HepG2 (cell line): ENCODE data around the gene TACC3. TPM values are rescaled to one million over a fixed set of nuclear protein-coding genes. Genes with fewer than 3 reads are reported as not detected.

Experiments
- ARID2 ChIP-seq: sonication (generic); formaldehyde crosslinking; IDR thresholded peaks from 2 replicates; pipeline ENCODE4 v1.8.1; 2022; ENCODE audit warnings: mild to moderate bottlenecking, missing genetic modification reagents, borderline replicate concordance
- EEA1 ChIP-seq: sonication (generic); formaldehyde crosslinking; IDR thresholded peaks from 2 replicates; pipeline ENCODE4 v1.5.1; 2020; ENCODE audit warnings: mild to moderate bottlenecking, missing genetic modification reagents, borderline replicate concordance
- ETV5 ChIP-seq: IDR thresholded peaks from 2 replicates; pipeline ENCODE4 v1.6.1; 2018; ENCODE audit warnings: missing biosample characterization, missing genetic modification reagents, inconsistent platforms, borderline replicate concordance
- HMG20A ChIP-seq: IDR thresholded peaks from 2 replicates; pipeline ENCODE4 v1.6.1; 2016; ENCODE audit warnings: borderline replicate concordance
- JARID2 ChIP-seq: sonication (generic); formaldehyde crosslinking; IDR thresholded peaks from 2 replicates; pipeline ENCODE4 v1.8.1; 2023; ENCODE audit warnings: missing genetic modification reagents, inconsistent platforms; ENCODE audit not compliant: insufficient replicate concordance
- KAT7 ChIP-seq: IDR thresholded peaks from 2 replicates; pipeline ENCODE4 v1.6.1; 2018; ENCODE audit warnings: borderline replicate concordance, missing compliant biosample characterization
- PCBP2 ChIP-seq: fragments of 200-400 bp; formaldehyde crosslinking; optimal IDR thresholded peaks from 2 replicates; pipeline ENCODE3; 2018; ENCODE audit warnings: low read length, low read depth; ENCODE audit not compliant: poor library complexity, severe bottlenecking
- SIN3B ChIP-seq: fragments of 150-350 bp; IDR thresholded peaks from 2 replicates; pipeline ENCODE4 v1.6.1; 2014; ENCODE audit warnings: low read length
- SIX4 ChIP-seq: sonication (generic); formaldehyde crosslinking; IDR thresholded peaks from 2 replicates; pipeline ENCODE4 v1.4.0; 2020; ENCODE audit warnings: missing genetic modification reagents
- SMAD3 ChIP-seq: sonication (generic); formaldehyde crosslinking; IDR thresholded peaks from 2 replicates; pipeline ENCODE4 v1.4.0; 2020; ENCODE audit warnings: missing genetic modification reagents
- SOX5 ChIP-seq: IDR thresholded peaks from 2 replicates; pipeline ENCODE4 v1.6.1; 2016; ENCODE audit warnings: borderline replicate concordance
- ZNF10 ChIP-seq: sonication (generic); formaldehyde crosslinking; IDR thresholded peaks from 2 replicates; pipeline ENCODE4 v1.4.0; 2020; ENCODE audit warnings: mild to moderate bottlenecking, low read depth, missing genetic modification reagents, borderline replicate concordance
- ZNF136 ChIP-seq: sonication (generic); formaldehyde crosslinking; IDR thresholded peaks from 2 replicates; pipeline ENCODE4 v1.8.1; 2022; ENCODE audit warnings: low read depth, mild to moderate bottlenecking, moderate library complexity, missing genetic modification reagents
- ZNF24 ChIP-seq: fragments of 450-650 bp; IDR thresholded peaks from 2 replicates; pipeline ENCODE4 v1.6.1; 2017; ENCODE audit warnings: antibody characterized with exemption, mild to moderate bottlenecking
- ZNF549 ChIP-seq: sonication (generic); formaldehyde crosslinking; IDR thresholded peaks from 2 replicates; pipeline ENCODE4 v1.5.0; 2020; ENCODE audit warnings: missing genetic modification reagents
- ZNF567 ChIP-seq: sonication (generic); formaldehyde crosslinking; IDR thresholded peaks from 2 replicates; pipeline ENCODE4 v1.8.1; 2023; ENCODE audit warnings: mild to moderate bottlenecking, missing genetic modification reagents, borderline replicate concordance
- ZNF737 ChIP-seq: sonication (generic); formaldehyde crosslinking; IDR thresholded peaks from 2 replicates; pipeline ENCODE4 v1.5.0; 2020; ENCODE audit warnings: missing genetic modification reagents, mild to moderate bottlenecking, borderline replicate concordance
- ZNF878 ChIP-seq: sonication (generic); formaldehyde crosslinking; IDR thresholded peaks from 2 replicates; pipeline ENCODE4 v1.8.1; 2023; ENCODE audit warnings: mild to moderate bottlenecking, missing genetic modification reagents, moderate library complexity
- polyA plus RNA-seq, 8 experiments: library from polyadenylated mRNA; depleted of rRNA in 3 of 8; stranded (reverse) in 7 of 8; unstranded in 1 of 8; fragments of >200 nt; fragmentation: Illumina TruSeq in 4 of 8; extraction: Trizol in 4 of 8; gene quantifications; 2 replicates each; pipeline versions ENCODE4 v1.2.1 to v1.2.3, GENCODE V29; 2011 to 2016; ENCODE audit warnings: low read depth in 4 of 8, missing spikeins in 1 of 8, mixed read lengths in 1 of 8; ENCODE audit not compliant: insufficient read depth in 1 of 8
- total RNA-seq, 5 experiments: library from RNA; depleted of rRNA; stranded (reverse); fragments of >200 nt; fragmentation: Illumina TruSeq; extraction: Trizol; gene quantifications; 2 replicates each; pipeline ENCODE4 v1.2.3, GENCODE V29; 2016; ENCODE audit warnings: low read depth in 1 of 5
- TF ChIP-seq, protein P1 (sequence below): sonication (generic); formaldehyde crosslinking; IDR thresholded peaks from 2 replicates; pipeline ENCODE4 v1.4.0; 2020; ENCODE audit warnings: missing genetic modification reagents, borderline replicate concordance
- TF ChIP-seq, protein P2 (sequence below): sonication (generic); formaldehyde crosslinking; IDR thresholded peaks from 2 replicates; pipeline ENCODE4 v1.4.0; 2020; ENCODE audit warnings: mild to moderate bottlenecking, missing genetic modification reagents
- TF ChIP-seq, protein P3 (sequence below): sonication (generic); formaldehyde crosslinking; IDR thresholded peaks from 2 replicates; pipeline ENCODE4 v1.8.1; 2023; ENCODE audit warnings: mild to moderate bottlenecking, moderate library complexity, missing genetic modification reagents
- TF ChIP-seq, protein P4 (sequence below): sonication (generic); formaldehyde crosslinking; IDR thresholded peaks from 2 replicates; pipeline ENCODE4 v1.4.0; 2020; ENCODE audit warnings: missing genetic modification reagents, borderline replicate concordance

Gene TACC3
- total and polyA plus RNA-seq, 2 of the 13 experiments (the other 11 are each of a cell fraction or from before 2014, with no cell fraction given), result 20.3 to 21.2 TPM

DNA sequence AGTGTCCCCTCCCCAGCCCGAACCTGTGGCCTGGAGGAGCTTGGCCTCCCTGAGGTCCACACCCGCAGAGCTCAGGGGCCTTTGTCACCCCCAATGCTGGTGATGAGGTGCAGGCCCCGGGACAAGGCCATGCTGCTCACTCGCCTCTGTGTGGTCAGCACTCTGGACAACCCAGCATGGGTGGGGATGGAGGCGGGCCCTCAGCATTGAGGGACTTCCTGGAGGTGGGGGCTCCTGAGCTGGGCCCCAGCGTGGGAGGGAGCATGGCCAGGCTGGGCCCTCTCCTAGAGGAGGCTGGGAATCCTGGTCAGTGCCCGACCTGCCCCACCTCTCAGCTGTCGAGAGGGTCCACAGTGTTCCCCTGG lies 30.6 kb downstream of the TACC3 start (continued):
- TF ChIP-seq, protein P1, sequence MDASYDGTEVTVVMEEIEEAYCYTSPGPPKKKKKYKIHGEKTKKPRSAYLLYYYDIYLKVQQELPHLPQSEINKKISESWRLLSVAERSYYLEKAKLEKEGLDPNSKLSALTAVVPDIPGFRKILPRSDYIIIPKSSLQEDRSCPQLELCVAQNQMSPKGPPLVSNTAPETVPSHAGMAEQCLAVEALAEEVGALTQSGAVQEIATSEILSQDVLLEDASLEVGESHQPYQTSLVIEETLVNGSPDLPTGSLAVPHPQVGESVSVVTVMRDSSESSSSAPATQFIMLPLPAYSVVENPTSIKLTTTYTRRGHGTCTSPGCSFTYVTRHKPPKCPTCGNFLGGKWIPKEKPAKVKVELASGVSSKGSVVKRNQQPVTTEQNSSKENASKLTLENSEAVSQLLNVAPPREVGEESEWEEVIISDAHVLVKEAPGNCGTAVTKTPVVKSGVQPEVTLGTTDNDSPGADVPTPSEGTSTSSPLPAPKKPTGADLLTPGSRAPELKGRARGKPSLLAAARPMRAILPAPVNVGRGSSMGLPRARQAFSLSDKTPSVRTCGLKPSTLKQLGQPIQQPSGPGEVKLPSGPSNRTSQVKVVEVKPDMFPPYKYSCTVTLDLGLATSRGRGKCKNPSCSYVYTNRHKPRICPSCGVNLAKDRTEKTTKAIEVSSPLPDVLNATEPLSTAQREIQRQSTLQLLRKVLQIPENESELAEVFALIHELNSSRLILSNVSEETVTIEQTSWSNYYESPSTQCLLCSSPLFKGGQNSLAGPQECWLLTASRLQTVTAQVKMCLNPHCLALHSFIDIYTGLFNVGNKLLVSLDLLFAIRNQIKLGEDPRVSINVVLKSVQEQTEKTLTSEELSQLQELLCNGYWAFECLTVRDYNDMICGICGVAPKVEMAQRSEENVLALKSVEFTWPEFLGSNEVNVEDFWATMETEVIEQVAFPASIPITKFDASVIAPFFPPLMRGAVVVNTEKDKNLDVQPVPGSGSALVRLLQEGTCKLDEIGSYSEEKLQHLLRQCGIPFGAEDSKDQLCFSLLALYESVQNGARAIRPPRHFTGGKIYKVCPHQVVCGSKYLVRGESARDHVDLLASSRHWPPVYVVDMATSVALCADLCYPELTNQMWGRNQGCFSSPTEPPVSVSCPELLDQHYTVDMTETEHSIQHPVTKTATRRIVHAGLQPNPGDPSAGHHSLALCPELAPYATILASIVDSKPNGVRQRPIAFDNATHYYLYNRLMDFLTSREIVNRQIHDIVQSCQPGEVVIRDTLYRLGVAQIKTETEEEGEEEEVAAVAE (CRISPR knock-in tag), result no peak
- TF ChIP-seq SIN3B (no peak), SMAD3 (CRISPR knock-in tag) (no peak), JARID2 (no peak), ZNF878 (CRISPR knock-in tag) (no peak), ETV5 (peak; percentile 46; the same call in 1 of the 2 replicates), KAT7 (CRISPR knock-in tag) (no peak), EEA1 (CRISPR knock-in tag) (no peak), ARID2 (CRISPR knock-in tag) (no peak), ZNF10 (CRISPR knock-in tag) (no peak), ZNF136 (CRISPR knock-in tag) (no peak), SOX5 (CRISPR knock-in tag) (0 out of 2 replicates have a peak, but pooled peaks have one; percentile 22), PCBP2 (no peak), ZNF24 (no peak), ZNF737 (CRISPR knock-in tag) (no peak), ZNF549 (CRISPR knock-in tag) (no peak), HMG20A (CRISPR knock-in tag) (no peak), ZNF567 (CRISPR knock-in tag) (0 out of 2 replicates have a peak, but pooled peaks have one; percentile 64), SIX4 (no peak)
- TF ChIP-seq, protein P2, sequence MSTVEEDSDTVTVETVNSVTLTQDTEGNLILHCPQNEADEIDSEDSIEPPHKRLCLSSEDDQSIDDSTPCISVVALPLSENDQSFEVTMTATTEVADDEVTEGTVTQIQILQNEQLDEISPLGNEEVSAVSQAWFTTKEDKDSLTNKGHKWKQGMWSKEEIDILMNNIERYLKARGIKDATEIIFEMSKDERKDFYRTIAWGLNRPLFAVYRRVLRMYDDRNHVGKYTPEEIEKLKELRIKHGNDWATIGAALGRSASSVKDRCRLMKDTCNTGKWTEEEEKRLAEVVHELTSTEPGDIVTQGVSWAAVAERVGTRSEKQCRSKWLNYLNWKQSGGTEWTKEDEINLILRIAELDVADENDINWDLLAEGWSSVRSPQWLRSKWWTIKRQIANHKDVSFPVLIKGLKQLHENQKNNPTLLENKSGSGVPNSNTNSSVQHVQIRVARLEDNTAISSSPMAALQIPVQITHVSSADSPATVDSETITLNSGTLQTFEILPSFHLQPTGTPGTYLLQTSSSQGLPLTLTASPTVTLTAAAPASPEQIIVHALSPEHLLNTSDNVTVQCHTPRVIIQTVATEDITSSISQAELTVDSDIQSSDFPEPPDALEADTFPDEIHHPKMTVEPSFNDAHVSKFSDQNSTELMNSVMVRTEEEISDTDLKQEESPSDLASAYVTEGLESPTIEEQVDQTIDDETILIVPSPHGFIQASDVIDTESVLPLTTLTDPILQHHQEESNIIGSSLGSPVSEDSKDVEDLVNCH (CRISPR knock-in tag), result no peak
- TF ChIP-seq, protein P3, sequence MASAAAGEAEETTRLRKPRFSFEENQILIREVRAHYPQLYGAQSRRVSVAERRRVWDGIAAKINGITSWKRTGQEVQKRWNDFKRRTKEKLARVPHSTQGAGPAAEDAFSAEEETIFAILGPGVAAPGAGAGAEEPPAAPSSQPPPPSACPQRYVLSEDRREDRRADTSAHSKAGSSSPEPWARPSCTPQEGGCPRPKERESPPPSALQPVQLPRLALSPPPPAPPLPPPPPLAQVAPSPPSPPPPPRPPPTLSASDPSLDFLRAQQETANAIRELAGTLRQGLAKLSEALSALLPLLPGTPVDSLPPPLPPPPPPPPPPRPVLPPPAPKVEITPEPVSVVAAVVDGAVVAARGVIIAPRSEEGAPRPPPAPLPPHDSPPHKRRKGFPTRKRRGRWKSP (CRISPR knock-in tag), result no peak
- TF ChIP-seq, protein P4, sequence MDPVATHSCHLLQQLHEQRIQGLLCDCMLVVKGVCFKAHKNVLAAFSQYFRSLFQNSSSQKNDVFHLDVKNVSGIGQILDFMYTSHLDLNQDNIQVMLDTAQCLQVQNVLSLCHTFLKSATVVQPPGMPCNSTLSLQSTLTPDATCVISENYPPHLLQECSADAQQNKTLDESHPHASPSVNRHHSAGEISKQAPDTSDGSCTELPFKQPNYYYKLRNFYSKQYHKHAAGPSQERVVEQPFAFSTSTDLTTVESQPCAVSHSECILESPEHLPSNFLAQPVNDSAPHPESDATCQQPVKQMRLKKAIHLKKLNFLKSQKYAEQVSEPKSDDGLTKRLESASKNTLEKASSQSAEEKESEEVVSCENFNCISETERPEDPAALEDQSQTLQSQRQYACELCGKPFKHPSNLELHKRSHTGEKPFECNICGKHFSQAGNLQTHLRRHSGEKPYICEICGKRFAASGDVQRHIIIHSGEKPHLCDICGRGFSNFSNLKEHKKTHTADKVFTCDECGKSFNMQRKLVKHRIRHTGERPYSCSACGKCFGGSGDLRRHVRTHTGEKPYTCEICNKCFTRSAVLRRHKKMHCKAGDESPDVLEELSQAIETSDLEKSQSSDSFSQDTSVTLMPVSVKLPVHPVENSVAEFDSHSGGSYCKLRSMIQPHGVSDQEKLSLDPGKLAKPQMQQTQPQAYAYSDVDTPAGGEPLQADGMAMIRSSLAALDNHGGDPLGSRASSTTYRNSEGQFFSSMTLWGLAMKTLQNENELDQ (CRISPR knock-in tag), result no peak
